Endothelial cell of umbilical vein (primary cell): ENCODE data around the gene PPP4C. TPM values are rescaled to one million over a fixed set of nuclear protein-coding genes. Genes with fewer than 3 reads are reported as not detected.
"Not testable (repeated sequence)": the region's sequence is repeated elsewhere in the genome, so short reads cannot be mapped to it uniquely, and the experiment has no call there.

ENCODE experiments used
- BruUV-seq: library from RNA; stranded (reverse); fragments of 400-500 nt; replicated peaks from 2 replicates; lab custom pipeline; 2021; lab: Mats Ljungman, UMichigan
- CTCF ChIA-PET: fragments of 300-600, 350-600 bp; sonication (Branson Sonifier 250); formaldehyde crosslinking; loops from one replicate; lab custom pipeline; 2021; ENCODE audit warnings: antibody characterized with exemption, inconsistent platforms; lab: Charles Lee
- POLR2A ChIA-PET: fragments of 300-600, 350-600 bp; sonication (Branson Sonifier 250); formaldehyde crosslinking; loops from one replicate; lab custom pipeline; 2021; ENCODE audit warnings: antibody characterized with exemption, inconsistent platforms; lab: Charles Lee
- DNase-seq: peaks from one replicate; pipeline ENCODE4 v3.0.0-alpha.2; 2011; ENCODE audit warnings: low read depth, low spot score
- FAIRE-seq: peaks from 2 replicates; lab custom pipeline; 2011; peaks lifted over from hg19 to GRCh38; lab: Jason Lieb, UNC
- H2AFZ ChIP-seq: 2 replicates; pipeline ENCODE4 v1.6.0; 2012; ENCODE audit warnings: low read depth, low read length, control low read depth, inconsistent platforms
- H3K27ac ChIP-seq: 2 replicates; pipeline ENCODE4 v1.5.1; 2011; ENCODE audit warnings: low read depth, mild to moderate bottlenecking, control low read depth, low read length, moderate library complexity; ENCODE audit not compliant: insufficient read depth
- H3K27me3 ChIP-seq, 2 experiments: 2 replicates each; pipeline versions ENCODE4 v1.6.0 to v1.6.1; 2011; ENCODE audit warnings: low read length in 2 of 2, mixed read lengths in 1 of 2; ENCODE audit not compliant: control insufficient read depth in 2 of 2, insufficient read depth in 2 of 2
- H3K36me3 ChIP-seq, 2 experiments: 2 replicates in 1 of 2; 3 replicates in 1 of 2; pipeline ENCODE4 v1.5.1; 2011; ENCODE audit warnings: low read length in 2 of 2, mild to moderate bottlenecking in 1 of 2, moderate library complexity in 1 of 2; ENCODE audit not compliant: control insufficient read depth in 2 of 2, insufficient read depth in 2 of 2; ENCODE audit errors: extremely low read depth in 1 of 2
- H3K4me1 ChIP-seq: 3 replicates; pipeline ENCODE4 v1.5.1; 2011; ENCODE audit warnings: mild to moderate bottlenecking, low read length; ENCODE audit not compliant: control insufficient read depth, insufficient read depth; ENCODE audit errors: extremely low read depth
- H3K4me2 ChIP-seq: 2 replicates; pipeline ENCODE4 v1.6.1; 2011; ENCODE audit warnings: low read length, control low read depth, mixed read lengths; ENCODE audit not compliant: insufficient read depth
- H3K4me3 ChIP-seq, 3 experiments: fragments of 200-600 bp in 1 of 3; sonication (generic), shearing (Covaris generic) in 1 of 3; replicated peaks in 1 of 3; 2 replicates each; pipeline ENCODE4 v1.5.1; 2011 to 2016; ENCODE audit warnings: control low read depth in 3 of 3, low read length in 3 of 3, mild to moderate bottlenecking in 2 of 3, inconsistent platforms in 1 of 3, low read depth in 1 of 3, moderate library complexity in 1 of 3; ENCODE audit not compliant: insufficient read depth in 1 of 3
- H3K79me2 ChIP-seq: 2 replicates; pipeline ENCODE4 v1.6.0; 2012; ENCODE audit warnings: low read length, inconsistent platforms; ENCODE audit not compliant: control insufficient read depth, insufficient read depth
- H3K9ac ChIP-seq: replicated peaks from 2 replicates; pipeline ENCODE3; 2011; ENCODE audit warnings: low read length, control low read depth; ENCODE audit not compliant: insufficient read depth; ENCODE audit errors: extremely low read depth
- H3K9me1 ChIP-seq: replicated peaks from 3 replicates; pipeline ENCODE4 v1.6.0; 2011; ENCODE audit warnings: mild to moderate bottlenecking, low read length; ENCODE audit not compliant: control insufficient read depth, insufficient read depth; ENCODE audit errors: extremely low read depth
- H3K9me3 ChIP-seq: replicated peaks from 2 replicates; pipeline ENCODE4 v1.5.1; 2012; ENCODE audit warnings: low read length, inconsistent platforms; ENCODE audit not compliant: control insufficient read depth, insufficient read depth
- H4K20me1 ChIP-seq: replicated peaks from 2 replicates; pipeline ENCODE3; 2011; ENCODE audit warnings: mild to moderate bottlenecking, low read length; ENCODE audit not compliant: control insufficient read depth, insufficient read depth; ENCODE audit errors: extremely low read depth
- EZH2 ChIP-seq: IDR thresholded peaks from 2 replicates; pipeline ENCODE4 v1.6.1; 2012; ENCODE audit warnings: borderline replicate concordance, low read depth, mild to moderate bottlenecking, moderate library complexity, low read length, inconsistent platforms; ENCODE audit not compliant: severe bottlenecking
- GATA2 ChIP-seq: IDR thresholded peaks from 2 replicates; pipeline ENCODE4 v1.7.0; 2011; ENCODE audit warnings: low read depth, mild to moderate bottlenecking, moderate library complexity, mixed read lengths, low read length; ENCODE audit not compliant: insufficient read length, insufficient read depth
- JUN ChIP-seq: IDR thresholded peaks from 2 replicates; pipeline ENCODE4 v1.6.1; 2011; ENCODE audit warnings: borderline replicate concordance, low read depth; ENCODE audit not compliant: insufficient read length, insufficient read depth
- MAX ChIP-seq: IDR thresholded peaks from 2 replicates; pipeline ENCODE4 v1.6.1; 2011; ENCODE audit not compliant: insufficient read depth, insufficient read length
- MYC ChIP-seq: IDR thresholded peaks from one replicate; pipeline ENCODE4 v1.6.1; 2011; ENCODE audit warnings: mild to moderate bottlenecking, low read depth, low read length
- POLR2A ChIP-seq: IDR thresholded peaks from 2 replicates; pipeline ENCODE4 v1.6.1; 2012; ENCODE audit warnings: low read depth, mild to moderate bottlenecking, control low read depth, low read length
- dilution Hi-C: fragments of 300-500 bp; cut with MboI; formaldehyde crosslinking; loops from one replicate; pipeline ENCODE4 v1.15.0; 2019; ENCODE audit warnings: low sequenced_read_pairs; ENCODE audit not compliant: extremely low pct_ligation_motif_present
- intact Hi-C: fragments of 100-400 bp; cut with micrococcal nuclease; formaldehyde crosslinking; loops from one replicate; pipeline ENCODE4 v1.10.0; 2022
- polyA plus RNA-seq, 4 experiments: library from polyadenylated mRNA; depleted of rRNA in 3 of 4; stranded (reverse) in 3 of 4; unstranded in 1 of 4; fragments of >200 nt; gene quantifications; 2 replicates each; pipeline versions ENCODE4 v1.2.1 to v1.2.3, GENCODE V29; 2011 to 2012; ENCODE audit warnings: missing spikeins in 1 of 4
- total RNA-seq: library from RNA; stranded (reverse); gene quantifications from 2 replicates; pipeline ENCODE4 v1.2.3, GENCODE V29; 2021

Gene PPP4C
- total and polyA plus RNA-seq, 2 donors (not counting 3 experiments of a cell fraction or from before 2014, with no cell fraction given) = 167 to 327 TPM

GRCh38 chr16:30040221-30040620, 35.6 kb upstream of the PPP4C start:
- no peak overlapping the region for H3K27ac ChIP-seq
- peaks cover 0 to 3% of the 10 kb centered on the region in 2 experiments for H3K27me3 ChIP-seq
- intact Hi-C loops = no loop called here
- FAIRE-seq = no peak
- dilution Hi-C loops = no loop called here
- ChIA-PET CTCF (interaction anchor here (0.9 to 3.8 kb wide), 4 partner anchors 9 to 52 kb away, joined by 3 to 32 read pairs (median 5); partner anchors contain the start of gene TBX6), POLR2A (no interaction called here)
- no peak for DNase-seq
- TF ChIP-seq JUN = no peak
- no peak for TF ChIP-seq MAX
- TF ChIP-seq GATA2 = no peak
- TF ChIP-seq MYC = no peak
- no peak for TF ChIP-seq EZH2
- no peak for TF ChIP-seq POLR2A
- no peaks in the 10 kb centered on the region for H3K9me3 ChIP-seq
- no peaks in the 10 kb centered on the region for H4K20me1 ChIP-seq
- H3K4me2 ChIP-seq = no peak overlapping the region
- no peaks in the 10 kb centered on the region for H3K36me3 ChIP-seq
- BruUV-seq = no TSS peak
- H2AFZ ChIP-seq = no peak overlapping the region
- no peak overlapping the region for H3K9ac ChIP-seq
- H3K4me3 ChIP-seq = no peak overlapping the region
- H3K79me2 ChIP-seq = no peaks in the 10 kb centered on the region
- H3K9me1 ChIP-seq = no peaks in the 10 kb centered on the region
- no peaks in the 10 kb centered on the region for H3K4me1 ChIP-seq

- H3K36me3 ChIP-seq, H3K9ac ChIP-seq, intact Hi-C loops, dilution Hi-C loops, H3K4me1 ChIP-seq, POLR2A ChIA-PET, H3K9me3 ChIP-seq, H4K20me1 ChIP-seq, H3K9me1 ChIP-seq, H3K27ac ChIP-seq, H3K27me3 ChIP-seq, H3K4me3 ChIP-seq, H2AFZ ChIP-seq, H3K4me2 ChIP-seq, FAIRE-seq, H3K79me2 ChIP-seq, BruUV-seq, DNase-seq: not testable (repeated sequence)
- CTCF ChIA-PET = interaction anchor here (0.8 to 5.9 kb wide), 6 partner anchors 8 to 349 kb away, joined by 4 to 38 read pairs (median 20); partner anchors contain the start of gene TBX6
Observed at GRCh38 chr16:30040690-30041089, 35.1 kb upstream of the PPP4C start.
